Measurements from ENCODE around the gene KCNMB1.

DNA sequence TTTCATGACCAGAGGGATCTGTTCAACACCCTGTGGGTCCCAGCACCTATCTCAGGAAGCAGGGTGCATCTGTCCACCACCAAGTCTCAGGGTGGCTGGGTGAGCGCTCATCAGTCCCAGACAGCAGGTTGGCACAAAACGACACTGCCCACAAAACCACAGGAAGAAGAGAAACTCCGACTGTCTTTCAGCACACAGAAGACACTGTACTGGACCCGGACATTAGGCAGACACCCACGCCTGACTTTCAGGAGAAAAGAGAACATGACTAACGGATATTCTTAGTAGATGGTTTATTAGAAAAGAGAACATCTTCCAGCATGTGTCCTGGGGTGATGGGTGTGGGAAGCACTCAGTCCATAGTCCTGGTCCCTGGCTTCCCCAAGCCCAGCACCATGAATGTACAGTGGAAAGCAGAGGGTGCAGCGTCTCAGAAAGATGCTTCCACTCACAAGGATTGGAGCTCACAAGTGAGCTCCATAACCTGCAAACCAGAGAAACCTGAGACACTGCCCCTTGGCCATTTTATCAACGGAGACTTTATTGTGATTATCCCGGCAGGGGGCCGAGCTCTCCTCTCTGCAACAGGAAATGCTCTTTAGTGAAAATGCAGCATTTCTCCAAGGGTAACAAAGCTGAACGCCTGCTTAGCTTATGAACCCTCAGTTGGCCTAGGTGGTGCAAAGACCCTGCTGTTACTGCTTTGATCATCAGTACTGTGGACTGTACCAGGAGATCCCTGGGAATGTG, 55.8 kb downstream of the KCNMB1 start:
- no peak for TF ChIP-seq CTCF (IDR thresholded peaks at IDR 0.05)
- TF ChIP-seq ZNF263 (CRISPR knock-in tag; IDR thresholded peaks at IDR 0.05; ENCODE audit: low read depth), result no peak
- no peak for TF ChIP-seq USF2 (CRISPR knock-in tag; IDR thresholded peaks at IDR 0.05)
- no peak for TF ChIP-seq JUN (CRISPR knock-in tag; IDR thresholded peaks at IDR 0.05)
